Panc1 (cell line): ENCODE results near the gene SERPINA4. TPM values are rescaled to one million over a fixed set of nuclear protein-coding genes. Genes with fewer than 3 reads are reported as not detected.

Source experiments
- ATAC-seq: fragments of 200-7000 bp; cut with Tn5 transposase; 2 replicates; pipeline ENCODE4 v1.9.1; 2020; ENCODE audit warnings: mild to moderate bottlenecking, moderate library complexity
- BruUV-seq: library from RNA; stranded (reverse); fragments of 400-500 nt; replicated peaks from 2 replicates; lab custom pipeline; 2021; lab: Mats Ljungman, UMichigan
- CTCF ChIA-PET: fragments of 300-600 bp; sonication (Branson Sonifier 250); formaldehyde crosslinking; loops from one replicate; lab custom pipeline; 2022; ENCODE audit warnings: antibody characterized with exemption; lab: Charles Lee
- POLR2A ChIA-PET: fragments of 300-600 bp; sonication (Branson Sonifier 250); formaldehyde crosslinking; loops from one replicate; lab custom pipeline; 2022; ENCODE audit warnings: antibody characterized with exemption; lab: Charles Lee
- DNase-seq: peaks from one replicate; pipeline ENCODE4 v3.0.0-alpha.2; 2010; ENCODE audit warnings: low read depth, low spot score
- H3K27ac ChIP-seq: 2 replicates; pipeline ENCODE4 v1.5.1; 2011; ENCODE audit warnings: mild to moderate bottlenecking, low read length, inconsistent platforms
- H3K27me3 ChIP-seq: fragments of 200-500 bp; sonication (Bioruptor generic); 2 replicates; pipeline ENCODE4 v1.6.0; 2014; ENCODE audit warnings: low read length, inconsistent platforms; ENCODE audit not compliant: control insufficient read depth, insufficient read depth
- H3K36me3 ChIP-seq: fragments of 200-500 bp; sonication (Bioruptor generic); 2 replicates; pipeline ENCODE4 v1.5.1; 2014; ENCODE audit warnings: inconsistent platforms, mild to moderate bottlenecking, low read length, moderate library complexity; ENCODE audit not compliant: control insufficient read depth, insufficient read depth
- H3K4me1 ChIP-seq: 2 replicates; pipeline ENCODE4 v1.5.1; 2011; ENCODE audit warnings: inconsistent platforms, mild to moderate bottlenecking, low read length, moderate library complexity; ENCODE audit not compliant: control insufficient read depth, insufficient read depth
- H3K4me3 ChIP-seq, 2 experiments: 2 replicates each; pipeline ENCODE4 v1.5.1; 2011 to 2012; ENCODE audit warnings: low read depth in 2 of 2, low read length in 2 of 2, mild to moderate bottlenecking in 2 of 2, inconsistent platforms in 1 of 2, moderate library complexity in 1 of 2
- H3K9me3 ChIP-seq: fragments of 200-500 bp; sonication (Bioruptor generic); 2 replicates; pipeline ENCODE4 v1.5.1; 2014; ENCODE audit warnings: low read depth, mild to moderate bottlenecking, inconsistent platforms, low read length, moderate library complexity; ENCODE audit not compliant: control insufficient read depth, insufficient read depth
- CTCF ChIP-seq: fragments of 450-650 bp; IDR thresholded peaks from 2 replicates; pipeline ENCODE4 v1.5.1; 2017; ENCODE audit warnings: mild to moderate bottlenecking
- POLR2AphosphoS5 ChIP-seq: IDR thresholded peaks from 2 replicates; pipeline ENCODE4 v1.6.1; 2012; ENCODE audit warnings: mild to moderate bottlenecking, low read depth, low read length, moderate library complexity
- REST ChIP-seq, 2 experiments: IDR thresholded peaks; 2 replicates each; pipeline ENCODE4 v1.6.1; 2011 to 2012; ENCODE audit warnings: low read depth in 2 of 2, control low read depth in 1 of 2, low read length in 1 of 2, mild to moderate bottlenecking in 1 of 2, moderate library complexity in 1 of 2; ENCODE audit not compliant: insufficient read depth in 1 of 2
- SIN3A ChIP-seq: IDR thresholded peaks from 2 replicates; pipeline ENCODE4 v1.6.1; 2012; ENCODE audit warnings: low read depth, mild to moderate bottlenecking, low read length, moderate library complexity, borderline replicate concordance; ENCODE audit not compliant: insufficient read depth
- TCF7L2 ChIP-seq: IDR thresholded peaks from 2 replicates; pipeline ENCODE4 v1.6.1; 2011; ENCODE audit warnings: mild to moderate bottlenecking, low read depth, low read length, inconsistent platforms
- in situ Hi-C: cut with HindIII; loops from 2 replicates; pipeline ENCODE4 v1.10.0; 2016; ENCODE audit warnings: low sequenced_read_pairs, low pct_unique_long_range_greater_than_20kb
- intact Hi-C: fragments of 100-400 bp; cut with micrococcal nuclease; formaldehyde crosslinking; loops from one replicate; pipeline ENCODE4 v1.10.0; 2022; ENCODE audit not compliant: unreplicated experiment
- total RNA-seq: library from RNA; stranded (reverse); gene quantifications from one replicate; pipeline ENCODE4 v1.2.1, GENCODE V29; 2021; ENCODE audit not compliant: unreplicated experiment

The SERPINA4 gene
- total RNA-seq, 1 experiment from 2014 or later: 0.10 TPM

- no TSS peak for BruUV-seq
- Histone ChIP-seq H3K36me3 (no peaks in the 10 kb centered on the region), H3K27me3 (no peaks in the 10 kb centered on the region; the same call in 1 of the 2 replicates), H3K9me3 (no peaks in the 10 kb centered on the region), H3K27ac (no peak overlapping the region), H3K4me1 (no peaks in the 10 kb centered on the region), H3K4me3 (no peak overlapping the region)
- DNase-seq: no peak
- no peak for ATAC-seq
- in situ Hi-C loops (no loop called here), intact Hi-C loops (no loop called here)
- TF ChIP-seq REST (IDR thresholded peaks at IDR 0.05; ENCODE audit: insufficient read depth in 1 of 2, low read depth in 2 of 2, low read length in 1 of 2) (no peak), POLR2AphosphoS5 (no peak), TCF7L2 (no peak), CTCF (no peak), SIN3A (no peak)
- CTCF ChIA-PET: no interaction called here
- POLR2A ChIA-PET: no interaction called here
These were observed 37.1 kb upstream of the SERPINA4 start for GRCh38 chr14:94524093-94524492.

- no peak overlapping the region for H3K4me3 ChIP-seq
- ATAC-seq (no peak), DNase-seq (no peak)
- no TSS peak for BruUV-seq
- CTCF ChIA-PET: no interaction called here
- TF ChIP-seq TCF7L2: no peak
- in situ Hi-C loops: no loop called here
- no peaks in the 10 kb centered on the region; the same call in 1 of the 2 replicates for H3K27me3 ChIP-seq
- no peaks in the 10 kb centered on the region for H3K4me1 ChIP-seq
- POLR2A ChIA-PET: no interaction called here
- H3K27ac ChIP-seq: no peak overlapping the region
- intact Hi-C loops: no loop called here
- H3K36me3 ChIP-seq: no peaks in the 10 kb centered on the region
- H3K9me3 ChIP-seq: no peaks in the 10 kb centered on the region
These were observed 30.1 kb upstream of the SERPINA4 start for GRCh38 chr14:94531187-94531586.

- in situ Hi-C loops: no loop called here
- H3K4me3 ChIP-seq: no peak overlapping the region
- BruUV-seq: no TSS peak
- DNase-seq: no peak
- no peaks in the 10 kb centered on the region; the same call in 1 of the 2 replicates for H3K27me3 ChIP-seq
- no peak for TF ChIP-seq REST (IDR thresholded peaks at IDR 0.05; ENCODE audit: insufficient read depth in 1 of 2, low read depth in 2 of 2, low read length in 1 of 2)
- no peak for TF ChIP-seq POLR2AphosphoS5
- TF ChIP-seq SIN3A: no peak
- no peak for TF ChIP-seq TCF7L2
- TF ChIP-seq CTCF: no peak
- H3K4me1 ChIP-seq: no peaks in the 10 kb centered on the region
- H3K9me3 ChIP-seq: no peaks in the 10 kb centered on the region
- no peak for ATAC-seq
- H3K27ac ChIP-seq: no peak overlapping the region
- no peaks in the 10 kb centered on the region for H3K36me3 ChIP-seq
- intact Hi-C loops: no loop called here
- POLR2A ChIA-PET: no interaction called here
- CTCF ChIA-PET: no interaction called here
These were observed 28.8 kb upstream of the SERPINA4 start for GRCh38 chr14:94532447-94532846.
